Activated CD8-positive, alpha-beta memory T cell treated with anti-CD3 and anti-CD28 coated beads, Interleukin-2, amount 50 U/mL, for 48 hours (primary cell): Measurements from ENCODE around the gene NMNAT2.
"Not testable (repeated sequence)": the region's sequence is repeated elsewhere in the genome, so short reads cannot be mapped to it uniquely, and the experiment has no call there.

Source experiments
- DNase-seq: peaks from one replicate; pipeline ENCODE4 v3.0.0-alpha.2; 2020

Gene NMNAT2

DNA sequence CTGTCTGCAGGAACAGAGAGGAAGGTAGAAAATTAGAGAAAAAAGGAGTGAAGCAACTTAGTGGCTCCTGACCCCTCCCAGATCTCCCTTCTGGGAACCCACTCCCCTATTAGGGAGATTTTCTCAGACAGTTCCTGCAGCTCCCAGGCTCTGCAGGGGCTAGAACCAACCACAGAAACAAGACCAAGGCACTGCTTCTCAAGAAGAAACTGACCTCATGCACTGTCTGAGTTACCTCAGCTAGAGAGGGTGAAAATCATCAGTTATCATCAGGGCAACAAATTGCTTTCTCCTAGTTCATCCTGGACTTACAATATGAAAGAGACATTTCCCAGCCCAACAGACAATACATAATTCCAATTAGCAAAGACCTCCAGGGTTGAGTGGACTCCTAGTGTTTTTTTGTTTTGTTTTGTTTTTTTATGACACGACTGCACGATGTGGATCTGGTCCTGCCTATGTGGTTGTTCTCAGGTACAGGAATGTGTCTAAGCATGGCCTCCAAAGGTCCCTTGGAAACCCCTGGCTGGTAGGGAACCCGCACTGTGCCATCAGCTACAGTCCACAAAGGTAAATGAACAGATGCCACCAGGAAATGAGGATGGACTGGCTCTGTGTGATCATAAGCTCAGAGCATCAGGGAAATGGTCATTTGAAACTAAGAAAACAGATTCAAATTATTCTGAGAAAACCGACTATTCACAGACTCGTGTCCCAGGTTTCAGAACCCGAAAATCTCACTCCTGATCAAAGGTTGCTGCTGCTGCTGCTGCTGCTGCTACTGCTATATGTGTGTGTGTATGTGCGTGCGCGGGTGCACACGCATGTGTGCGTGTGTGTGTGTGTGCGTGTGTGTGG, 166.8 kb downstream of the NMNAT2 start:
- no peak for DNase-seq

- DNase-seq: no peak
Observed at GRCh38 chr1:183249941-183250452, 168.2 kb downstream of the NMNAT2 start.

DNA sequence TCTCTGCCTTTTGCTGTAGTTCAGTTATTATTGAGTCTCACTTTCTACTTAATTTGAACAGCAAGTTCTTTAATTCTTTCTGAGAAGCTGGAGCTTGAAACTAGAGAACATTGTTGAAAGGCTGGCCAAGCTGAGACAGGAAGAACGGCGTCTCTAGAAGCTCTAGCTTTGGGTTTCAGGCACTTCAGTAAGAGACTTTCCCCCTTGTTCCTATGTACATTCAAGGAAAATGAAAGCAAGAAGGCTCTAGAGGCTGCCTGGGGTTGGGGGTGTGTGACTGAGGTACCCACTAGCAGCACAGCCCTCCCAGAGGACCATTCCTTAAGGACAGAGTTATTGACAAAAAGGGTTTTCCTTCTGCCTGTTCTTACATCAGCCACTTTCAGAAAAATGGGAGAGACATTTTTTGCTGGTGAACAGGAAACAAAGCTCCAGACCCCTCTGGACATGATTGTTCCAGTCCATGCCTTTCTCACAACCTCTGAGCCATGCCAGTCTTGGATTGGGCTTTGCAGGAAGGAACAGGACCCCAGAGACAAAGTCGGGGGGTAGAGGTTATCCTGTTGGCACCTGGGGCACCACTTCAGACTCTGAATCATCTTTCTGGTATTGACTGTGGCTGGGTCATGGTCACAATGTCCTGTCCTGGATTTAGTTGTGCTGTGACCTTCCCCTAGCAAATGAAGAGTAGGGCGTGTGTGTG, 169.0 kb downstream of the NMNAT2 start:
- DNase-seq: no peak

GRCh38 chr1:183247931-183248330, 170.2 kb downstream of the NMNAT2 start:
- no peak for DNase-seq

DNA sequence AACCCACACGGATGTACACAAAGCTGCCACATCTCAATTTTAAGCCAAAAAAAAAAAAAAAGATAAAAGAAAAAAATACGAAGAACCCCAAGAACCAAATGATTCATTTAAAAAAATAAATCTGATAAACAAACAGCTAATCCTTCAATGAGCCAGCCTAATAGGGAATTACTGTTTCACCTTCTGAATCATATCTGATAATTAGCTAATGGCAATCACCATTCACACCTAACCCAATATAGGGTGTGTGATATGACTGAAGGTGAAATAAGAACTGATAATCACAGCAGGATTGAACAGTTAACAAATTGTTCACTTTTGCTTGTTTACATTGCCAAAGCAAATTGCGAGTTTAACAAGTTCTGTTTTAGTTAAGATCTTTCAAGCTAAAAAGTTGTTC, 170.7 kb downstream of the NMNAT2 start:
- DNase-seq: no peak

GRCh38 chr1:183247066-183247465, 171.1 kb downstream of the NMNAT2 start:
- no peak for DNase-seq

GRCh38 chr1:183246436-183246835, 171.7 kb downstream of the NMNAT2 start:
- DNase-seq: no peak

GRCh38 chr1:183245357-183245756, 172.8 kb downstream of the NMNAT2 start:
- no peak for DNase-seq

DNA sequence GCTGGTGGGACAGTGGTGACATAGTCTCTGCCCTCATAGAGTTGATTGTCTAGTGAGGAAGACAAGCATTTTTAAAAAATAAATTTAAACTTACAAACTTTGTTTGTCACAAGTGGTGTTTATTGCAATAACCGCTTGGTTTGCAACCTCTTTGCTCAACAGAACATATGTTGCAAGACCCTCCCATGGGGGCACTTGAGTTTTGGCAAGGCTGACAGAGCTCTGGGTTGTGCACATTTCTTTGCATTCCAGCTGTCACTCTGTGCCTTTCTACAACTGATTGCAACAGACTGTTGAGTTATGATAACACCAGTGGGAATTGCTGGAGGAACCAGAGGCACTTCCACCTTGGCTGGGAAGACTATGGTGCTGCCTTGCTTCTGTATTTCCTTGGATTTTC, 173.7 kb downstream of the NMNAT2 start:
- no peak for DNase-seq

DNA sequence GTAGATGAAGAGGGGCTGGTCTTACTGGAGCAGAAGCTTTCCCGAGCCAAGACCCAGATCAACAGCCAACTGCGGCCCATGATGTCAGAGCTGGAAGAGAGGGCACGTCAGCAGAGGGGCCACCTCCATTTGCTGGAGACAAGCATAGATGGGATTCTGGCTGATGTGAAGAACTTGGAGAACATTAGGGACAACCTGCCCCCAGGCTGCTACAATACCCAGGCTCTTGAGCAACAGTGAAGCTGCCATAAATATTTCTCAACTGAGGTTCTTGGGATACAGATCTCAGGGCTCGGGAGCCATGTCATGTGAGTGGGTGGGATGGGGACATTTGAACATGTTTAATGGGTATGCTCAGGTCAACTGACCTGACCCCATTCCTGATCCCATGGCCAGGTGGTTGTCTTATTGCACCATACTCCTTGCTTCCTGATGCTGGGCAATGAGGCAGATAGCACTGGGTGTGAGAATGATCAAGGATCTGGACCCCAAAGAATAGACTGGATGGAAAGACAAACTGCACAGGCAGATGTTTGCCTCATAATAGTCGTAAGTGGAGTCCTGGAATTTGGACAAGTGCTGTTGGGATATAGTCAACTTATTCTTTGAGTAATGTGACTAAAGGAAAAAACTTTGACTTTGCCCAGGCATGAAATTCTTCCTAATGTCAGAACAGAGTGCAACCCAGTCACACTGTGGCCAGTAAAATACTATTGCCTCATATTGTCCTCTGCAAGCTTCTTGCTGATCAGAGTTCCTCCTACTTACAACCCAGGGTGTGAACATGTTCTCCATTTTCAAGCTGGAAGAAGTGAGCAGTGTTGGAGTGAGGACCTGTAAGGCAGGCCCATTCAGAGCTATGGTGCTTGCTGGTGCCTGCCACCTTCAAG, 174.8 kb downstream of the NMNAT2 start:
- DNase-seq: no peak

DNA sequence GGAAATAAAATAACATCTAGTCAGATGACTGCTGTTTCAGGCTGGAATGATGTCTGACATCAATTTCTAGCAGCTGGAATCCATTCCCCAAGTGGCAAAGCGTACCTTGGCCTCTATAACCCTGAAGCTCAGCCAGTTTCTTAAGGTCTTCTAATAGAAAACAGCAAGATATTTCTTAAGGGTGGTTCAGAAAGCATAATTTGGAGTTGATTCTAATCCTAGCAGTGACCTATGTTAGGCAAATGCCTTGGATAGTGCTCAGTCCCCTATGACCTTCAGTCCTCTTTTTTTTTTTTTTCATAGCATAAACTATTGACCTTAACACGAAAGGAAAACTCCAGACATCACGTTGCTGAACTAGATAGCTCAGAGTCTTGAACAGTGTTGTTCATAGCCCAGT, 175.6 kb downstream of the NMNAT2 start:
- DNase-seq: no peak

DNA sequence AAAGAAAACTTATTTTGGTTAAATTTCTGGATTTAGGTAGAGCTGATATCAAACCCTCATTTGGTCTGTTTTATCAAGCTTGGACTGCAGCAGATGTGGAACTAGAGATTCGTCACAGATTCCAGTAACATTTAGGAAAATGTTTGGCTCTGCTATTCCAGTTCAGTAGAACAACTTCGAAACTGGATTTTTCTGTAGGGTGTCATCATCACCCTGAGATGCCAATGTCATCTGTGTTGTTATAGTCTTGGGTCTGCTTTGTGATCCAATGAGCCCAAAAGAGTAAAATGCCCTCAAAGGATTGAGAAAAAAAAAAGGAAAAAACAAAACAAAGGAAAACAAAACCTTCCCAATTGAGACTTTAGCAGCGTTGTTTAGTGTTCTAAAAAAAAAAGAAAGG, 176.7 kb downstream of the NMNAT2 start:
- no peak for DNase-seq

GRCh38 chr1:183240853-183241252, 177.3 kb downstream of the NMNAT2 start:
- not testable (repeated sequence) for DNase-seq

GRCh38 chr1:183240526-183240825, 177.7 kb downstream of the NMNAT2 start:
- DNase-seq: no peak

GRCh38 chr1:183239793-183240525, 178.2 kb downstream of the NMNAT2 start:
- DNase-seq: no peak

DNA sequence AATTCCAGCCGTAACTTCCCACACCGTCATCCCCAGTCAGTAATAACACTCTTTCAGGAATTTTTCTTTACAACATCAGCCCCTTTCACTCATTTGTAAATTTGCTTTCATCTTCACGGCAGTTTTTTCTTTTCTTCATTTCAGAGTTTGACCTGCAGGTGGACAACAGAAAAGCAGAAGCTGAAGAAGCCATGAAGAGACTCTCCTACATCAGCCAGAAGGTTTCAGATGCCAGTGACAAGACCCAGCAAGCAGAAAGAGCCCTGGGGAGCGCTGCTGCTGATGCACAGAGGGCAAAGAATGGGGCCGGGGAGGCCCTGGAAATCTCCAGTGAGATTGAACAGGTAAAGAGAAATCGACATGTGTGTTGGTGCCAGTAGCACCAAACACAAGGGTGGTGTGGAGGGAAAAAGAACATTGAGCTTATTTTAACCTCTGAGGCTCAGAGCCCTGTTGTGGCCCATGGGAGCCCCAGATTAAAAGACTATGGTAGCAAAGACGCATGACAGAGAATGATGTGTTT, 178.9 kb downstream of the NMNAT2 start:
- no peak for DNase-seq

DNA sequence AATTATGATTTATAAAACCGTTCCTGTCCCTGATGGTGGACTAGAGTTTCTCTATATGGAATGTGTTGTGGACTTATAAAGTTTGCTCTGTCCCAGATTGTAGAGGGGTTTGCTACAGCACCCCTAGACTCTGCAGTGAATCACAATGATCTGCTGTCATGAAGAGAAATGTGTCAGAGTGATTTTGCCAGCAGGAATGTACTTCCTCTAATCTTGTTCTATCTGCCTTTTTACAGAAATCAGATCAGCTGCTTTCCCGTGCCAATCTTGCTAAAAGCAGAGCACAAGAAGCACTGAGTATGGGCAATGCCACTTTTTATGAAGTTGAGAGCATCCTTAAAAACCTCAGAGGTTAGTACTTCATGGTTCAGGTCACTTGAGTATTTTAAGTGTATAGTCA, 180.1 kb downstream of the NMNAT2 start:
- DNase-seq: no peak

GRCh38 chr1:183237046-183237445, 181.1 kb downstream of the NMNAT2 start:
- no peak for DNase-seq

DNA sequence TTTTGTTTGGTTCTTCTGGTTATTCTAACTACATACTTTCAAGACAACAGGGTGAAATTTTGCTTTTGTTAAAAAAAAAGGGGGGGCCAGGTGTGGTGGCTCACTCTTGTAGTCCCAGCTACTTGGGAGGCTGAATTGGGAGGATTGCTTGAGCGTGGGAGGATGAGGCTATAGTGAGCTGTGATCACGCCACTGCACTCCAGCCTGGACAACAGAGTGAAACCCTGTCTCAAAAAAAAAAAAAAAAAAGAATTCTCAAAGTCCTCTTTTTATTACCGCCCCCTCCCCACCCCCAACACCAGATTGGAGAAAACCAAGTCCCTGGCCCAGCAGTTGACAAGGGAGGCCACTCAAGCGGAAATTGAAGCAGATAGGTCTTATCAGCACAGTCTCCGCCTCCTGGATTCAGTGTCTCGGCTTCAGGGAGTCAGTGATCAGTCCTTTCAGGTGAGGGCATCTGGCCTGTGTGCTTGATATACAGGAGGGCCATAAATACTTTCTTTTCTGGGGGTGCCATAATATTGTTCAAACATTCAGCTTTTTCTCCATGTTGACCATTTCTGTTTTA, 181.9 kb downstream of the NMNAT2 start:
- DNase-seq: no peak

GRCh38 chr1:183235503-183235902, 182.7 kb downstream of the NMNAT2 start:
- DNase-seq: no peak

DNA sequence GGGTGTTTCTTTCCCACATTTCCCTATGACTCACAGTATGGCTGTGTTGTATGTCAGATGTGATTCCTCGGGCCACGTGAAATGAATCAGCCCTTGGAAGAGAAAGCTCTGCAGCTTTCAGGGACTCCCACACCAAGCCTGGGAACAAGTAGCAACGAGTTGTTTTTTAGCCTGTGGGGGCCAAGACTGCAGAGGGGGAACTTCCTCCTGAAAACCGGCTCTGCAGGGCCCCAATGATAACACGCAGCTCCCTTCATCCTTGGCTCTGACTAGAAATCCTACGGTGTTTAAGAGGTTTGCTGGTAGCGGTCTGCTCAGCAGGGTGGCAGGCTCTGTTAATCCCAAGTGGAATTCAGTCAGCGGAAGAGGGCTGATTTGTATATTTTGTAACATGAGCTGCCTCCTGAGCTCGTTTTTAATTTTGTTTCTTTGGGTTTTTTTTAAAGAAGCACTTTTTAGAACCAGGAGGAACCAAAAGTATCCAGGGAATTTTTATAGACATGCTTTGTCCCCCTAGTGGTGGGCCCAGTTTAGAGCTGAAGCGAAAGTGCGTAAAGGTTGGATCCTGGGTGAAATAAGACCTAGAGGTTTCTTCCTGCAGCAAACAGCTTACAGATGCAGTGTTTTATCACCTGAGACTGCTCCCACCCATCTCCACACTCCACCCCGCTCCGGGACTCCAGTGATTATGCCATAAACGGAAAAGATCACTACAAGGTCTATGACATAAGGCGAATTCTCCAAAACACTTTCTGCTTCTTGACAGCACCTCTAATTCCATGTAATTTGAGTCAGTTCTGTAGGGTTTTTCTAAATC, 183.3 kb downstream of the NMNAT2 start:
- no peak for DNase-seq
